Measurements from ENCODE around the gene DDX5. TPM values are rescaled to one million over a fixed set of nuclear protein-coding genes. Genes with fewer than 3 reads are reported as not detected.

DDX5 gene
- total and polyA plus RNA-seq, 2 of the 4 experiments (the other 2 are of a cell fraction) = 253 to 781 TPM

DNA sequence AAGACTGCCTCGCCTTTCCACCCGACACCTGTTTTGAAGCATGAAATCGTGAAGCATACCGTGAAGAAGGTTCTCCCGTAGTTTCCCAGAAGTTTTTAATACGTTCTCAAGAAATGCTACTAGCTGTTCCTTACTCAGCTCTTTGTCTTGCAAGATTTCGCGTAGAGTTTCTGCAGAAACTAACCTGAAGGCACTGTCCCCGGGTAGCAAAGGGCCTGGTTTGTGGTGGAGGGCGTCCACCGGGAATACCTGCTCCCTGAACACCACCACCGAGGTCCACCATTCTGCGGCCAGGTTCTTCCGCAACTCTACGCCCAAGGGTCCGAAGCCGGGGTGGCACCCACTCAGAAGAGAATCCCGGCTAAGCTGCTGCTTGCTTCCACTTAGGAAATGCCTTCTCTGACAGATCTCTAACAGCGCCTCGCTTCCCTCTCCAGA is 9.7 kb downstream of the DDX5 start:
- peak overlapping the region; percentile 71 for H3K9ac ChIP-seq (ENCODE audit: low read depth, low read length)
- POLR2A ChIA-PET (ENCODE audit: unreplicated experiment) = interaction anchor here (0.5 to 1.0 kb wide), 7 partner anchors 9 to 182 kb away, joined by 3 to 7 read pairs (median 3); no protein-coding TSS in a partner anchor
- peak overlapping the region; percentile 76 for H3K27ac ChIP-seq (ENCODE audit: insufficient read depth, low read length)
- no peaks in the 10 kb centered on the region for H3K27me3 ChIP-seq (ENCODE audit: control insufficient read depth, insufficient read depth, low read length)
- ATAC-seq (ENCODE audit: low read depth) (no peak), DNase-seq (no peak)
- BruUV-seq (replicated peaks) = no TSS peak
- H3K9me3 ChIP-seq (ENCODE audit: control insufficient read depth, insufficient read depth, low read length) = no peaks in the 10 kb centered on the region
- peak overlapping the region; percentile 88 for H3K23ac ChIP-seq (ENCODE audit: low read depth, low read length)
- H4K8ac ChIP-seq (ENCODE audit: low read depth in 2 of 2, low read length in 2 of 2) = peak overlapping the region; percentile 3 to 91; a peak in 3 of 4 replicates
- CTCF ChIA-PET = interaction anchor here (0.6 to 1.0 kb wide), 2 partner anchors 11 to 153 kb away, joined by 3 read pairs; no protein-coding TSS in a partner anchor
- 0% methylated on average over 9 of the region's 20 CpGs; no CpG with 5 or more reads in 1 of the 2 experiments for WGBS, 2 experiments (ENCODE audit: extremely low coverage in 2 of 2, insufficient read length in 1 of 2)
- H3K36me3 ChIP-seq (ENCODE audit: control insufficient read depth, insufficient read depth, low read length) = peaks cover 25% of the 10 kb centered on the region
- peaks cover 37% of the 10 kb centered on the region for H4K20me1 ChIP-seq (ENCODE audit: insufficient read depth, low read length)
- peak overlapping the region; percentile 95 for H2AFZ ChIP-seq (replicated peaks; ENCODE audit: low read length, poor library complexity)
- peak overlapping the region; percentile 48; the same call in 1 of the 2 replicates for H2BK120ac ChIP-seq (ENCODE audit: low read depth, low read length)
- no peak overlapping the region; the same call in 1 of the 2 replicates for H2BK20ac ChIP-seq (ENCODE audit: low read depth, low read length)
- H3K14ac ChIP-seq (replicated peaks; ENCODE audit: low read depth, low read length) = peak overlapping the region; percentile 84
- H3K9me1 ChIP-seq (ENCODE audit: insufficient read depth, low read length) = no peaks in the 10 kb centered on the region
- in situ Hi-C loops (cut with MboI; ENCODE audit: low sequenced_read_pairs) = no loop called here
- H2AK5ac ChIP-seq (ENCODE audit: low read depth, low read length) = peak overlapping the region; percentile 11; the same call in 1 of the 2 replicates
- H4K91ac ChIP-seq (ENCODE audit: insufficient read depth, low read depth, low read length) = 0 out of 2 replicates have a peak overlapping the region, but pooled peaks have one; percentile 70
- peaks cover 22 to 34% of the 10 kb centered on the region in 2 experiments for H3K79me1 ChIP-seq (ENCODE audit: low read depth in 1 of 2, low read length in 2 of 2)
- dilution Hi-C loops (cut with HindIII; ENCODE audit: low sequenced_read_pairs, unreplicated experiment) = no loop called here
- intact Hi-C loops (cut with micrococcal nuclease) = no loop called here
- peak overlapping the region; percentile 70 for H2BK5ac ChIP-seq (ENCODE audit: low read depth, low read length, poor library complexity, severe bottlenecking)
- H4K5ac ChIP-seq (ENCODE audit: low read depth, low read length) = peak overlapping the region; percentile 17; the same call in 1 of the 2 replicates
- H2BK15ac ChIP-seq (ENCODE audit: low read depth, low read length) = no peak overlapping the region
- TF ChIP-seq, protein P1, sequence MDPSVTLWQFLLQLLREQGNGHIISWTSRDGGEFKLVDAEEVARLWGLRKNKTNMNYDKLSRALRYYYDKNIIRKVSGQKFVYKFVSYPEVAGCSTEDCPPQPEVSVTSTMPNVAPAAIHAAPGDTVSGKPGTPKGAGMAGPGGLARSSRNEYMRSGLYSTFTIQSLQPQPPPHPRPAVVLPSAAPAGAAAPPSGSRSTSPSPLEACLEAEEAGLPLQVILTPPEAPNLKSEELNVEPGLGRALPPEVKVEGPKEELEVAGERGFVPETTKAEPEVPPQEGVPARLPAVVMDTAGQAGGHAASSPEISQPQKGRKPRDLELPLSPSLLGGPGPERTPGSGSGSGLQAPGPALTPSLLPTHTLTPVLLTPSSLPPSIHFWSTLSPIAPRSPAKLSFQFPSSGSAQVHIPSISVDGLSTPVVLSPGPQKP (IDR thresholded peaks at IDR 0.05; ENCODE audit: borderline replicate concordance, low read depth, low read length) = no peak
- TF ChIP-seq BHLHE40 (IDR thresholded peaks at IDR 0.05; ENCODE audit: low read depth, low read length) (no peak), FOS (IDR thresholded peaks at IDR 0.05; ENCODE audit: low read depth, low read length) (no peak), CHD1 (IDR thresholded peaks at IDR 0.05; ENCODE audit: low read depth, low read length) (no peak), POLR2A (IDR thresholded peaks at IDR 0.05; ENCODE audit: low read depth, low read length) (no peak), MXI1 (IDR thresholded peaks at IDR 0.05; ENCODE audit: borderline replicate concordance, low read depth, low read length) (no peak), MAZ (IDR thresholded peaks at IDR 0.05; ENCODE audit: borderline replicate concordance, low read depth, low read length) (no peak), SMC3 (IDR thresholded peaks at IDR 0.05; ENCODE audit: low read depth, low read length) (no peak), NFE2L2 (IDR thresholded peaks at IDR 0.05; ENCODE audit: low read depth, low read length) (no peak), RAD21 (IDR thresholded peaks at IDR 0.05; ENCODE audit: low read length) (no peak), RFX5 (IDR thresholded peaks at IDR 0.05; ENCODE audit: low read depth, low read length) (no peak), MAFK (IDR thresholded peaks at IDR 0.05; ENCODE audit: low read depth, low read length) (no peak), RCOR1 (IDR thresholded peaks at IDR 0.05; ENCODE audit: insufficient replicate concordance, low read length) (no peak), CEBPB (IDR thresholded peaks at IDR 0.05; ENCODE audit: low read depth, low read length) (no peak)
- TF ChIP-seq, protein P2, sequence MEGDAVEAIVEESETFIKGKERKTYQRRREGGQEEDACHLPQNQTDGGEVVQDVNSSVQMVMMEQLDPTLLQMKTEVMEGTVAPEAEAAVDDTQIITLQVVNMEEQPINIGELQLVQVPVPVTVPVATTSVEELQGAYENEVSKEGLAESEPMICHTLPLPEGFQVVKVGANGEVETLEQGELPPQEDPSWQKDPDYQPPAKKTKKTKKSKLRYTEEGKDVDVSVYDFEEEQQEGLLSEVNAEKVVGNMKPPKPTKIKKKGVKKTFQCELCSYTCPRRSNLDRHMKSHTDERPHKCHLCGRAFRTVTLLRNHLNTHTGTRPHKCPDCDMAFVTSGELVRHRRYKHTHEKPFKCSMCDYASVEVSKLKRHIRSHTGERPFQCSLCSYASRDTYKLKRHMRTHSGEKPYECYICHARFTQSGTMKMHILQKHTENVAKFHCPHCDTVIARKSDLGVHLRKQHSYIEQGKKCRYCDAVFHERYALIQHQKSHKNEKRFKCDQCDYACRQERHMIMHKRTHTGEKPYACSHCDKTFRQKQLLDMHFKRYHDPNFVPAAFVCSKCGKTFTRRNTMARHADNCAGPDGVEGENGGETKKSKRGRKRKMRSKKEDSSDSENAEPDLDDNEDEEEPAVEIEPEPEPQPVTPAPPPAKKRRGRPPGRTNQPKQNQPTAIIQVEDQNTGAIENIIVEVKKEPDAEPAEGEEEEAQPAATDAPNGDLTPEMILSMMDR (conservative IDR thresholded peaks at IDR 0.05; ENCODE audit: low read depth, low read length) = no peak
- TF ChIP-seq, protein P3, sequence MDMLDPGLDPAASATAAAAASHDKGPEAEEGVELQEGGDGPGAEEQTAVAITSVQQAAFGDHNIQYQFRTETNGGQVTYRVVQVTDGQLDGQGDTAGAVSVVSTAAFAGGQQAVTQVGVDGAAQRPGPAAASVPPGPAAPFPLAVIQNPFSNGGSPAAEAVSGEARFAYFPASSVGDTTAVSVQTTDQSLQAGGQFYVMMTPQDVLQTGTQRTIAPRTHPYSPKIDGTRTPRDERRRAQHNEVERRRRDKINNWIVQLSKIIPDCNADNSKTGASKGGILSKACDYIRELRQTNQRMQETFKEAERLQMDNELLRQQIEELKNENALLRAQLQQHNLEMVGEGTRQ (IDR thresholded peaks at IDR 0.05; ENCODE audit: low read depth, low read length) = no peak
- peak overlapping the region; percentile 68 for H3K4me3 ChIP-seq (ENCODE audit: insufficient read depth, low read depth, low read length)
- peak overlapping the region; percentile 81 for H3K4ac ChIP-seq (ENCODE audit: low read depth, low read length)
- no peaks in the 10 kb centered on the region for H3K4me1 ChIP-seq (ENCODE audit: control insufficient read depth, insufficient read depth, low read length)
- peak overlapping the region; percentile 53 for H3K56ac ChIP-seq (ENCODE audit: extremely low read depth, insufficient read depth, low read length)
- H3K4me2 ChIP-seq (ENCODE audit: low read depth, low read length) = peak overlapping the region; percentile 99
- H2AK9ac ChIP-seq (replicated peaks; ENCODE audit: low read depth, low read length, poor library complexity) = peak overlapping the region; percentile 68
- no peak overlapping the region for H3K18ac ChIP-seq (ENCODE audit: low read depth, low read length)

All from IMR-90 (cell line).